GM12892 (cell line): ENCODE results near the gene ALDOA.

Experiments
- POLR2A ChIP-seq: IDR thresholded peaks from 2 replicates; pipeline ENCODE4 v1.6.1; 2011; ENCODE audit warnings: low read depth, low read length, control low read depth
- POLR2AphosphoS5 ChIP-seq: IDR thresholded peaks from 2 replicates; pipeline ENCODE4 v1.6.1; 2011; ENCODE audit warnings: low read depth, low read length, control low read depth

DNA sequence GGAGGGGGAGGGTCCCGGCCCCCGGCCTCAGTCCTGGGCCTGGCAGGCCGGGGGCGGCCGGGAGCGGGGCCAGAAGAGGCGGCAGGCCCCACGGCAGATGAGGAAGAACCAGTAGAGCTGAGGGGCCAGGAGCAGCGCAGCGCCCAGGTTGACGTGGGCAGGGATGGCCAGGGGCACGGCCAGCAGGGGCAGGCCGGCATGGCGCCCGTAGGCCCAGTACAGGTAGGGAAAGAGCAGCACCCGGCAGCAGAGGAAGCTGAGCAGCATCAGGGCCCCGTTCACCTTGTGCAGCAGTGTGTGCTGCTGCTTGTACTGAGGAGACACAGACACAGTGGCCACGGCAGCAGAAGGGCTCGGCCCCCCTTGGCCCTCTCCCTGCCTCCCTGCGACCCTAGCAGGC, 40.4 kb upstream of the ALDOA start:
- TF ChIP-seq POLR2A (no peak), POLR2AphosphoS5 (no peak)
